ENCODE data around the gene CFDP1. TPM values are rescaled to one million over a fixed set of nuclear protein-coding genes. Genes with fewer than 3 reads are reported as not detected.

CFDP1 gene
- total RNA-seq, 1 experiment from 2014 or later = 64.1 TPM

DNA sequence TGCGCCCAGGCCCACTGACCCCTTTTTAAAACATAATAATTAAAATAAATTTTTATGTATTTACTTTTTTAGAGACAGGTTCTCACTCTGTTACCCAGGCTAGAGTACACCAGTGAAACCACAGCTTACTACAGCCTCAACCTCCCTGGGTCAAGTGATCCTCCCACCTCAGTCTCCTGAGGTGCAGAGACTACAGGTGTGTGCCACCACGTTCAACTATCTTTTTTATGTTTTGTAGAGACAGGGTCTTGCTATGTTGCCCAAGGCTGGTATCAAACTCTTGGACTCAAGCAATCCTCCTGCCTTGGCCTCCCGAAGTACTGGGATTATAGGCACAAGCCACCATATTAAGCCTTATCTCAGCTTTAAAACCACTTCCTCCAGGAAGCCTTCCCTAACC, 125.8 kb downstream of the CFDP1 start:
- intact Hi-C loops (cut with micrococcal nuclease; ENCODE audit: unreplicated experiment) = loop anchor here (2.0 to 5.0 kb wide), 2 partner anchors 15 to 75 kb away; no protein-coding TSS in a partner anchor

DNA sequence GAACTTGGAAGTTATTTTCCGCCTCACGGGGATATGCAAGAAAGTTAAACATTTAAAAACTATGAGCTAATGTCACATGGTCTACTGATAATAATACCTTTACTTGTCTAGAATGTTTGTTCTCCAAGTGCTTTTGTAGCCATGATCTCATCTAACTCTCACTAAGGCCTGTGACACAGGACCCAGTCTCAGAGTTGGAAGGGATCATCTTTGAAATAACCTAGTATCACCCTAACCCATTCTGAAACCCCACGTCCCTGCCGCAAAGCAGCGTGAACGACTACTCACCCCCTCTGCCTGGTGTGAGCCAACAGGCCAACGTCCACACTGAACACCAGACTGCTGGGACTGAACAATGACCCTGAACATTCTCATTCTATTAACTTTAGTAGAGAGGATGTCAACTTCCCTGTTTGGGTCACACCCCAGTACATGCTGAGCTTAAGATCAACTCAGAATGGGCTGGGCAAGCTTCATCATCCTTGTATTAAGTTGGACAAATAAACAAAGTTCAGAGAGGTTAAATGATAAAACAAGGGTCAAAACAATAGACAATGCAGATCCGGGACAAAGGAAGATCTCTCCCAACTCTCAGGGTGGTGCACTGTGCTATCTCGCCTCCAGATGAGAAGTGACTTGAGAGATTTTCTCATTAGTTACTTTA, 127.1 kb downstream of the CFDP1 start:
- H3K27ac Mint-ChIP-seq (ENCODE audit: unreplicated experiment) = peak overlapping the region; percentile 99
- TSS peak; percentile 85 for BruUV-seq (replicated peaks)
- no peaks in the 10 kb centered on the region for H3K27me3 Mint-ChIP-seq (ENCODE audit: unreplicated experiment)
- peaks cover 63% of the 10 kb centered on the region for H3K4me1 Mint-ChIP-seq (ENCODE audit: low read depth, unreplicated experiment)
- peak overlapping the region; percentile 63 for H3K4me3 Mint-ChIP-seq (ENCODE audit: low read depth, unreplicated experiment)
- CTCF ChIA-PET = interaction anchor here (0.6 to 2.4 kb wide), 13 partner anchors 14 to 181 kb away, joined by 3 to 14 read pairs (median 4); no protein-coding TSS in a partner anchor
- H3K9me3 Mint-ChIP-seq (ENCODE audit: low read depth, unreplicated experiment) = no peaks in the 10 kb centered on the region
- intact Hi-C loops (cut with micrococcal nuclease; ENCODE audit: unreplicated experiment) = loop anchor here (2.0 to 5.0 kb wide), 2 partner anchors 17 to 74 kb away; no protein-coding TSS in a partner anchor
- TF ChIP-seq, protein P1, sequence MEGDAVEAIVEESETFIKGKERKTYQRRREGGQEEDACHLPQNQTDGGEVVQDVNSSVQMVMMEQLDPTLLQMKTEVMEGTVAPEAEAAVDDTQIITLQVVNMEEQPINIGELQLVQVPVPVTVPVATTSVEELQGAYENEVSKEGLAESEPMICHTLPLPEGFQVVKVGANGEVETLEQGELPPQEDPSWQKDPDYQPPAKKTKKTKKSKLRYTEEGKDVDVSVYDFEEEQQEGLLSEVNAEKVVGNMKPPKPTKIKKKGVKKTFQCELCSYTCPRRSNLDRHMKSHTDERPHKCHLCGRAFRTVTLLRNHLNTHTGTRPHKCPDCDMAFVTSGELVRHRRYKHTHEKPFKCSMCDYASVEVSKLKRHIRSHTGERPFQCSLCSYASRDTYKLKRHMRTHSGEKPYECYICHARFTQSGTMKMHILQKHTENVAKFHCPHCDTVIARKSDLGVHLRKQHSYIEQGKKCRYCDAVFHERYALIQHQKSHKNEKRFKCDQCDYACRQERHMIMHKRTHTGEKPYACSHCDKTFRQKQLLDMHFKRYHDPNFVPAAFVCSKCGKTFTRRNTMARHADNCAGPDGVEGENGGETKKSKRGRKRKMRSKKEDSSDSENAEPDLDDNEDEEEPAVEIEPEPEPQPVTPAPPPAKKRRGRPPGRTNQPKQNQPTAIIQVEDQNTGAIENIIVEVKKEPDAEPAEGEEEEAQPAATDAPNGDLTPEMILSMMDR (IDR thresholded peaks at IDR 0.05; ENCODE audit: unreplicated experiment) = no peak
- peaks cover 51% of the 10 kb centered on the region for H3K36me3 Mint-ChIP-seq (ENCODE audit: insufficient read depth, unreplicated experiment)
- DNase-seq = peak; percentile 50

More for the DNA sequence above, 125.8 kb downstream of the CFDP1 start:
- TF ChIP-seq, protein P1 (IDR thresholded peaks at IDR 0.05; ENCODE audit: unreplicated experiment) = no peak
- Mint-ChIP-seq H3K27ac (ENCODE audit: unreplicated experiment) (peak overlapping the region; percentile 50), H3K9me3 (ENCODE audit: low read depth, unreplicated experiment) (no peaks in the 10 kb centered on the region), H3K27me3 (ENCODE audit: unreplicated experiment) (no peaks in the 10 kb centered on the region), H3K4me1 (ENCODE audit: low read depth, unreplicated experiment) (peaks cover 63% of the 10 kb centered on the region), H3K4me3 (ENCODE audit: low read depth, unreplicated experiment) (no peak overlapping the region), H3K36me3 (ENCODE audit: insufficient read depth, unreplicated experiment) (peaks cover 44% of the 10 kb centered on the region)
- DNase-seq = no peak
- BruUV-seq (replicated peaks) = no TSS peak
- CTCF ChIA-PET = interaction anchor here (0.9 to 1.0 kb wide), 2 partner anchors 13 to 14 kb away, joined by 3 read pairs; no protein-coding TSS in a partner anchor

DNA sequence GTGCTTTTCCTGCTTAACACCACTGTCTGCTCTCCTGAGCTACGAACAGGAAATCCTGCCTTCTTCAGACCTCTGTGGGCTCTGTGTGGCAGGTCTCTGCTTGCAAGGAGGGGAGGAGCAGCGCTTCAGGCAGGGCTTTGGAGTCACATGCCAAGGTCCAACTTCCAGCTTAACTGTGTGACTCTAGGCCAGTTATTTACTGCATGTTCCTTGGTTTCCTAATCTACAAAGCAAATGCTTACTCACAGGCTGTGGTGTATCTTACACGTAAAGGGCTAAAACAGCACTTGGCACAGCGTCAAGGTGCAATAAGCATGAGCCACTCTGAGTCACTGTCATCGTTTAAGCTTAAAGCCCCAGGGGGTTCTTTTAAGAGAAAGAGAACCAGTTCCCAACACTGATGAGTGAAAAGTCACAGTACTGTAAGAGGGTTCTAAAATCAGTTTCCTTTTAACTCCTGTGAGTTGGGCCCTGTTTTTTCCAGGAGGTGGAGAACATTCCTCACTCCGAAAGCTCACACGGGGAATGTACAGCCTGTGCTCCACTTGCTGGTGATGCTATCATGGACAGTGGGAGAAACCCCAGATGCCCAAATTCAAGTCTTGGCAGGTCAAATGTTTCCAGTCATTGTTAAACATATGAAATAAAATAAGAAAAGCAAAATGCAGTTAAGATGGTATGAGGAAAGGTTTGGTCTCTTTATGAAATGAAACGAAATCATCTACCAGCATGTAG, 127.8 kb downstream of the CFDP1 start:
- Mint-ChIP-seq H3K9me3 (ENCODE audit: low read depth, unreplicated experiment) (no peaks in the 10 kb centered on the region), H3K36me3 (ENCODE audit: insufficient read depth, unreplicated experiment) (peaks cover 58% of the 10 kb centered on the region), H3K27me3 (ENCODE audit: unreplicated experiment) (no peaks in the 10 kb centered on the region), H3K4me1 (ENCODE audit: low read depth, unreplicated experiment) (peaks cover 63% of the 10 kb centered on the region), H3K4me3 (ENCODE audit: low read depth, unreplicated experiment) (peak overlapping the region; percentile 63), H3K27ac (ENCODE audit: unreplicated experiment) (peak overlapping the region; percentile 99)
- TF ChIP-seq, protein P1 (IDR thresholded peaks at IDR 0.05; ENCODE audit: unreplicated experiment) = no peak
- intact Hi-C loops (cut with micrococcal nuclease; ENCODE audit: unreplicated experiment) = loop anchor here (1.0 to 5.0 kb wide), 6 partner anchors 17 to 80 kb away; no protein-coding TSS in a partner anchor
- CTCF ChIA-PET = interaction anchor here (0.6 to 2.4 kb wide), 16 partner anchors 9 to 106 kb away, joined by 3 to 14 read pairs (median 4); no protein-coding TSS in a partner anchor
- peak; percentile 92 for DNase-seq
- no TSS peak for BruUV-seq (replicated peaks)

DNA sequence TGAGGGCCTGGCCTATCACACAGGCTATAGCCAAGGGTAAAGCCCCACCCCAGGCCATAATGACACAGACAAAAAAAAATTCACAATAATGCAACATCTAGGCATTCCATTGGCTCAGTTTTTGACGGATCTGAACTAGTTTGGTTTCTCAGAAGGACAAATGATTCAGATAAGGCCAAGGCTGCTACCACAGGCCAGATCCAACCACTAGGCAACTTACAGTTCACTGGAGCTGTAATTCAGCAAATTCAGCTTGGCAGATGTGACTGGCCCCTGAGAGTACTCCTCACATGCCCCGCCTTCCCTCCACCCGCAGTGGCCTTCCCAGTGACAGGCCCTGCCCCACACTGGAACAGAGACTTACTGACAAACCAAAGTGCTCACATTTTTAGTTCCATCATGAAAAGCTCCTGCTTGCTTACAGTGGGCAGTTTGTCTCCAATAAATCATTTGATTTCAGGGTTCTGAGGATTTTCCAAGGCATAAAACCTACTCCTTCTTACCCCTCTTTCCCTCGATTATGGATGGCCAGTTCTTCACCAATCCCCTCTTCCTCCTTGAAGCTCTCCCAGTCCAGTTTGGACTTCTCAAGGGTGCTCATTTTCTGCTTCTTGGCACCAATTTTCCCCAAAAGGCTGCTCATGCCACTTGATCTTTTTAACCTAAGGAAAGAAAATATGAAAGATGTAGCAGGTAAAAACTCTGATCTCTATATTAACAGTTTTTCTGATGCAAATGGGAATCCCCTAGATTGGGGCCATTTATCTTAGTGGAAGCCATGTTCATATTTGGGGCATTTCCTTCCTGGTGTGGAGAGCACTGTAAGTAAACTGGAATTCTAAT, 128.6 kb downstream of the CFDP1 start:
- CTCF ChIA-PET = interaction anchor here (0.8 to 2.4 kb wide), 15 partner anchors 8 to 105 kb away, joined by 3 to 14 read pairs (median 4); no protein-coding TSS in a partner anchor
- TF ChIP-seq, protein P1 (IDR thresholded peaks at IDR 0.05; ENCODE audit: unreplicated experiment) = no peak
- peaks cover 66% of the 10 kb centered on the region for H3K36me3 Mint-ChIP-seq (ENCODE audit: insufficient read depth, unreplicated experiment)
- DNase-seq = peak; percentile 38
- peak overlapping the region; percentile 63 for H3K4me3 Mint-ChIP-seq (ENCODE audit: low read depth, unreplicated experiment)
- intact Hi-C loops (cut with micrococcal nuclease; ENCODE audit: unreplicated experiment) = loop anchor here (1.0 to 5.0 kb wide), 5 partner anchors 32 to 81 kb away; no protein-coding TSS in a partner anchor
- peaks cover 55% of the 10 kb centered on the region for H3K4me1 Mint-ChIP-seq (ENCODE audit: low read depth, unreplicated experiment)
- TSS peak; percentile 61 for BruUV-seq (replicated peaks)
- H3K27me3 Mint-ChIP-seq (ENCODE audit: unreplicated experiment) = no peaks in the 10 kb centered on the region
- H3K9me3 Mint-ChIP-seq (ENCODE audit: low read depth, unreplicated experiment) = no peaks in the 10 kb centered on the region
- peak overlapping the region; percentile 99 for H3K27ac Mint-ChIP-seq (ENCODE audit: unreplicated experiment)

Measured in Calu3 (cell line).